HL-60 (cell line): Measurements from ENCODE around the gene INSL3.

Source experiments
- DNase-seq, 2 experiments: peaks; one replicate each; pipeline ENCODE4 v3.0.0-alpha.2; 2010 to 2020; ENCODE audit warnings: low read depth in 1 of 2, low spot score in 1 of 2
- H3K27ac ChIP-seq: fragments of 250-450 bp; sonication (Bioruptor Pico); replicated peaks from 2 replicates; pipeline ENCODE4 v1.5.1; 2020; ENCODE audit warnings: mild to moderate bottlenecking, moderate library complexity
- H3K27me3 ChIP-seq: fragments of 250-450 bp; sonication (Bioruptor Pico); 2 replicates; pipeline ENCODE4 v1.5.1; 2021; ENCODE audit warnings: mild to moderate bottlenecking, moderate library complexity; ENCODE audit not compliant: insufficient read depth, poor library complexity, severe bottlenecking
- H3K4me3 ChIP-seq: replicated peaks from 2 replicates; pipeline ENCODE4 v1.5.1; 2011; ENCODE audit warnings: mild to moderate bottlenecking, control low read depth, low read length; ENCODE audit not compliant: insufficient read depth
- CTCF ChIP-seq: IDR thresholded peaks from one replicate; pipeline ENCODE4 v1.5.1; 2011; ENCODE audit warnings: low read length, control low read depth, inconsistent platforms; ENCODE audit not compliant: insufficient read depth
- GABPA ChIP-seq: IDR thresholded peaks from 2 replicates; pipeline ENCODE4 v1.6.1; 2012; ENCODE audit warnings: low read depth
- POLR2AphosphoS5 ChIP-seq: IDR thresholded peaks from 2 replicates; pipeline ENCODE4 v1.6.1; 2012; ENCODE audit warnings: low read depth
- REST ChIP-seq: IDR thresholded peaks from 2 replicates; pipeline ENCODE4 v1.6.1; 2012; ENCODE audit warnings: low read depth; ENCODE audit not compliant: insufficient replicate concordance
- SPI1 ChIP-seq: IDR thresholded peaks from 2 replicates; pipeline ENCODE4 v1.6.1; 2012; ENCODE audit warnings: low read depth, mild to moderate bottlenecking, borderline replicate concordance

The INSL3 gene

GRCh38 chr19:17841371-17841809, 20.1 kb upstream of the INSL3 start:
- no peak for DNase-seq
- no peak overlapping the region for H3K4me3 ChIP-seq
- no peak overlapping the region for H3K27ac ChIP-seq
- no peak for TF ChIP-seq REST
- TF ChIP-seq GABPA = no peak
- TF ChIP-seq SPI1 = no peak
- H3K27me3 ChIP-seq = no peaks in the 10 kb centered on the region

- H3K27me3 ChIP-seq = no peaks in the 10 kb centered on the region
- no peak overlapping the region for H3K27ac ChIP-seq
- TF ChIP-seq GABPA (no peak), SPI1 (no peak), CTCF (no peak), POLR2AphosphoS5 (no peak), REST (no peak)
- DNase-seq = no peak
- no peak overlapping the region for H3K4me3 ChIP-seq
Measured at GRCh38 chr19:17840019-17840418, 18.7 kb upstream of the INSL3 start.

- no peak overlapping the region for H3K4me3 ChIP-seq
- H3K27ac ChIP-seq = no peak overlapping the region
- DNase-seq = no peak
- no peak for TF ChIP-seq POLR2AphosphoS5
- no peak for TF ChIP-seq REST
- no peak for TF ChIP-seq CTCF
- no peak for TF ChIP-seq SPI1
- TF ChIP-seq GABPA = no peak
- no peaks in the 10 kb centered on the region for H3K27me3 ChIP-seq
Measured at GRCh38 chr19:17837972-17838371, 16.7 kb upstream of the INSL3 start.

- DNase-seq = no peak
- no peak overlapping the region for H3K27ac ChIP-seq
- TF ChIP-seq SPI1 (no peak), POLR2AphosphoS5 (no peak), REST (no peak), CTCF (no peak), GABPA (no peak)
Measured at GRCh38 chr19:17836530-17836929, 15.2 kb upstream of the INSL3 start.

More at GRCh38 chr19:17836530-17836929, 15.2 kb upstream of the INSL3 start:
- Histone ChIP-seq H3K27me3 (no peaks in the 10 kb centered on the region), H3K4me3 (no peak overlapping the region)
